ENCODE measurements around the gene PCBD1.

DNA sequence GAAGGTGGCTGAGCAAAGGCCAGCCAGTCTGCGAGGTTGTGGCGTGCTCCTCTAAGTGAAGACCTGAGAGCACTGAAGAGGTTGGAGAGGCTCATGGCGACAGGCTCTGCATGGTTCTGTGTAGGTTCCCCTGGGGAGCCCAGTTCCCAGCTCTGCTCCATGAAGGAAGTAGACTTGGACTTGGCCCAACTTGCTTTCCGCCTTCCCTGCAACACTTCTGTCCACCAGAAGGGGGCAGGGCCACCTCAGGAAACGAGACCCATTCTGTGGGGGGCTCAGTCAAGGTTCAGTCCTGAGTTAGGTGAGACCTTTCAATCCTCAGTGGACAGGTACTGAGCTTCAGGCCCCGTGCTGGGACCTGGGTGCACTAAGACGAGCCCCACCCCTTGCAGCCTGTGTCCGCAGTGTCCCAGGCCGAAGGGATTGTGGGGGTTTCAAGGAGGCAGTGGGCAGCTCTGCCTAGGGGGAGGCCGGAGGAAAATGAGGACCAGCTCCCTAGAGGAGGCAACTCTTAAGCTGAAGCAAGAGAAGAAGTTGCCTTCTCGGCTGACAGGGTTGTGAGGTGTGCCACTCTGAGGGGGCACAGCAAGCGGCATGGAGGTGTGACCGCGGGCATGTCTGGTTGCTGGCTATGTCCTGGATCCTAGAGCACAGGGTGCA is 15.0 kb upstream of the PCBD1 start:
- peak; percentile 82 for TF ChIP-seq NFIC (IDR thresholded peaks at IDR 0.05)
- no peak for TF ChIP-seq EP300 (IDR thresholded peaks at IDR 0.05; ENCODE audit: borderline replicate concordance)
- no peak for TF ChIP-seq EGR1 (IDR thresholded peaks at IDR 0.05)
- peak; percentile 98 for TF ChIP-seq RAD21 (IDR thresholded peaks at IDR 0.05; ENCODE audit: low read depth)
- TF ChIP-seq CREB1 (IDR thresholded peaks at IDR 0.05; ENCODE audit: low read depth), result no peak
